HG03521 (cell line): ENCODE data around the gene AKAIN1.
A peak's percentile ranks its signal among the peaks of the same experiment; 100 is the strongest.

Source experiments
- ATAC-seq: cut with Tn5 transposase; IDR thresholded peaks from one replicate; pipeline ENCODE4 v1.9.1; 2021; ENCODE audit warnings: mild to moderate bottlenecking, moderate library complexity; ENCODE audit not compliant: unreplicated experiment

AKAIN1 gene, protein sequence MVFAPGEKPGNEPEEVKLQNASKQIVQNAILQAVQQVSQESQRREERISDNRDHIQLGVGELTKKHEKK

DNA sequence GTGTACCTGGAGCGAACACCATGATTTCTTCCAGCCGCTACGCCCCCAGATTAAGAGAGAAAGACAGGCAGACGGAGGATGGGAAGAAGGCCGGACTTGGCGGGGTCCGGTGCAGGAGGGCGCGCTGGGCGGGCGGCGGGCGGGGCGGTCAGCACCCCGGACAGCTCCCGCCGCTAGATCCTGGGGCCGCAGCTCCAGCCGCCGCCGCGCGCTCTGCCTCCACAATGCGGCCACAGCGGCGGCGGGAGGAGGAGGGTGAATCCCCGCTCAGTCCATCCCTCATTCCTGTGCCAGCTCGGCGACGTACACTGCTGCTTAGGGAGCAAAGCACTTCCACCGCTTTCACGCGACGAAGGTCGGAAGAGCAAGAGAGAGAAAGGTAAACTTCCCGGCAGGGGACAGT lies at the start of gene AKAIN1:
TSS of gene AKAIN1 (minus strand) at position 226 of the 403 bp plus-strand sequence. CDS start at position 22, 204 bp downstream.
- ATAC-seq, result peak; percentile 58

DNA sequence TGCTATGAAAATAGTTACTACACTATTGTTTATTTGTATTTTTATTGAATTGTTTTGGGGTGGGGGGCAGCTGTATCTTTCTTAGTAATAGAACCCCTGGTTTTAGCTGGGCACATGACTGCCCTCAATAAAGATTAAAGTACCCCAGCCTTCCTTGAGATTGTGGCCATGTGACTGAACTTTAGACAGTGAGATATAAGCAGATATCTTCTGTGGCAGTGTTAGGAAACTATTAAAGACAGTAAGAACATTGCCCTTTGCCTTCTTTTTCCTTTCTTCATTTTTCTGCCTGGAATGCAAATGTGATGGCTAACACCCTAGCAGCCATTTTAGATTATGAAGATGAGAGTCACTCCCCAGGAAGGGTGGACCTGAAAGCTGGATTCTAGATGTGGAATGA lies 47.9 kb upstream of the AKAIN1 start:
- no peak for ATAC-seq

DNA sequence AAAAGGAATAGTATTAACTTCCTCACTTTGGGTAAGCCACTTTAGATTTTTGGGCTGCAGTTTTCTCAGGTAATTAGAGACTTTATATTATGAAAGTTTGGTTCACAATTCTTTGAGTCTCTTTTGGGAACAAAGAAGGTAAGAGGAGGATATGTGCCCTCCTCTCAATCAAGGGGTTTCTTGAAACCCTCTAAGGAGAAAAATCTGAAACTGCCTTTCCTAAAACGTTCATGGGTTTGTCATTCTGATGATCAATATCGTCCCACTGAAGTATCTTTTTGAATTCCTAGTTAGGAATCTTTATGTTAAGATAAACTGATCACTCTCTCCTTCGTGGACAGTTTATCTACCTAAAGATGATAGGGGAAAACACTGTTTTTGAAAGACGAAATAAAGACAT lies 42.4 kb upstream of the AKAIN1 start:
- no peak for ATAC-seq

DNA sequence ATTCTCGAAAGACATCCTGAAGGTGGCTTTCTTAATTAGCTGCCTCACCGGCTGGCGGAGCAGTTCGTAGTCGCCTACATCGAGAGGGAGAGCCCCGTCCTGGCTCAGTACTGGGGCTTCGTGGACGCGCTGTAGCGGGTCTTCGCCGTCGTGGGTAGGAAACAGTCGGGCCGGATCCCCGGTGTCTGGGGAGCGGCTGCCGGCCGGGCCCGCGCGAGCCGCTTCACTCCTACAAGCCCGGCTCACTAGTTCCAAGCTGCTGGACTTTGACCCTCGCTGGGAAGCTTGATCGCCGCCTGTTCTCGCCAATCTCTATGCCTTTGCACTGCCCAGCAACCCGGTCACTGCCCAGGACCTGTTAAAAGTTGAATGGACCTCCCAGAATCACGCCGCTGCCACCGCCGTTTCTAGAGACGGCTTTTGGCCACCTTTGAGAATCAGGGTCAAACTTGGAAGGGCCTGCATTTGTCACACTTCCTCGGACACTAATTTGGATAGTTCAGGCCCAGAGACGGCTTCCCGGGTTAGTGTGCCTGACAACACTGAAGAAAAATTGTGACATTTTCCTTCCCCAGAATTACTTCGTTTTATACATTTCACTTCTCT lies 41.4 kb upstream of the AKAIN1 start:
- peak; percentile 42 for ATAC-seq

DNA sequence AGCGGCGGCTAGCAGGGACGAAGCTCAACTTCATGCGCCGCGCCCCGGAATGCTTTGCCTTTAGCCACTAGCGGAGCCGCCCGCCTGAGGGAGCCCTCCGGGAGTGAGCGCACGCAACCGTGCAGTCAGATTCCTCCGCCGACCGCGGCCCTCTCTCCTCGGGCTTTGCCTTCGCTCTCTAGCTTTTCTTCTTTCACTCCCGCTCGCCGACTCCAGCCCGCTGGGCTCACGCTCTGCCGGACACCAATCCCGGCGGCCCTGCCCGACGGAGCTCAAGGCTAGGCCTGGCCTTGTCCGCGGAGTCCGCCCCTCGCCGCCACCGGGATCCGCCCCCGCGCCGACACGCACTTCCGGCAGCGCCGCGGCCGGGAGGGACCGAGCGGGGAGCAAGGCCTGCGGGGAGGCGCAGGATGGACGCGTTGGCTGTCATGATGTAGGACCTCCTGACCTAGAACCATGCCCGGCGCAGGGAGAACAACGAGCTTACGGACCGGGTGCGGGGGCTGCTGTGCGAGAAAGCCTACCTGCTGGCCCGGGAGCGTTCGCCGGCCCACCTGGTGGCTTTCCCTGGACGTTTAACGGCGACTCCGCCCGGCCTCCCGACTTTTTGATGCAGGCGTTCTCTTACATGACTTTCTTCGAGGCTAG lies 40.8 kb upstream of the AKAIN1 start:
- ATAC-seq, result peak; percentile 91

DNA sequence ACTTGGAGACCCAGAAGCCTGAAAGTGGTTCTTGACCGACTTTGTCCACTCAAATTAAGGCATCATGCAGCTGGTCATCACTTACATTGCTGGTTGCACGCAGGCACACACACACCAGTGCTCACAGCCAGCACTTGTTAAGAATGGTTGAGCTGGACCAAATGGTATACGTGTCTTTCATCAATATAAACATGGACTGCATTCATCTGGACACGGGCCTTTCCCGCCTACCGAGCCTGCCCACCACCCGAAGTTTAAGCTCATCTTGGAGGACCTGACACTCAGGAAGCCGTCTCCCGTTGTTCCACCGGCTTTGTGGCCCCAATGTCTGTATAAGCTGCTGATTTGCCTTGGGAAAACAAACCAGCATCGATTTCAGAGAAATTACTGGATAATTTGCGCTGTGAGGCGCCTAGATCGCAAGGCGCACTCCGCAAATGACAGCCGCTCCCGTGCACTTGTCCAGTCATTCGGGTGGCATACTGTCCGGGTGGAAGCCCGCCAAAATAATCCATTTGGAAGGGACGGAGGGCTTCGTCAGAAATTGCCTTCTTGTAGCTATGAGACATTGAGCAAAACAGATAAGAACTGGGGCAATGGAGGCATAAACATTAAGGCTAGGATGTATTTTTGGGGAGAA lies 40.1 kb upstream of the AKAIN1 start:
- ATAC-seq, result peak; percentile 21

DNA sequence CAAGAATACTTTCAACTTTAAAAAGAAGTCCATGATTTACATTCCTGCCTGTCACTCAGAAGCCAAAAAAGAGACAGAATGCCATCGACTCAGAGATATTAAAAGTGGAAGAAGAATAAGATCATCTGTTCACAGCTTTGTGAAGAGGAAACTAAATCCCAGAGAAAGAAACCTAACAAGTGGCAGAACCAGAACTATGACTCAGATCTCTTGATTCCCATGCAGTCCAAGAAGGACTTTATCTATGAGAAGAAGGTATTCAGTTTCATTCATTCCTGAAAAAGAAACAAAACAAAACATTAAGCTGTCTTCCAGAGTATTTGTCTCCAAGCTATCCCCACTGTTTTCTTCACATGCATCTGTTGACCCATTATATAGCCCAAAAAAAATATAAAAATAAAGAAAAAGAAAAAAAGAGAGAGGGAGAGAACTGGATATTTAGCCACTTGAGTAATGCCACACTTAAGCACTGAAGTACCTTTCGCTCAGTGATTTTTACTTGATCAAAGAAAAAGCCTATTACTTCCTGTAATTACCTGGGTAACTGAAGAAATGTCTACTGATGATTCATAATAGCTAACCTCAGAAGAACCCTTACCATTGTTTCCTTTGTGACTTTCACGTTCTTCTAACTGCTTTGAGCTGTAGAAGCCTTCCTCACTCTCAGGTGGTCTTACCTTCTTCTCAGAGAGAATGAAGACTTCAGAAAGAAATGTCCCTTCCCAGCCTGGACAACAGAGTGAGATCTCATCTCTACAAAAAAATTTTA lies 17.7 kb upstream of the AKAIN1 start:
- no peak for ATAC-seq

DNA sequence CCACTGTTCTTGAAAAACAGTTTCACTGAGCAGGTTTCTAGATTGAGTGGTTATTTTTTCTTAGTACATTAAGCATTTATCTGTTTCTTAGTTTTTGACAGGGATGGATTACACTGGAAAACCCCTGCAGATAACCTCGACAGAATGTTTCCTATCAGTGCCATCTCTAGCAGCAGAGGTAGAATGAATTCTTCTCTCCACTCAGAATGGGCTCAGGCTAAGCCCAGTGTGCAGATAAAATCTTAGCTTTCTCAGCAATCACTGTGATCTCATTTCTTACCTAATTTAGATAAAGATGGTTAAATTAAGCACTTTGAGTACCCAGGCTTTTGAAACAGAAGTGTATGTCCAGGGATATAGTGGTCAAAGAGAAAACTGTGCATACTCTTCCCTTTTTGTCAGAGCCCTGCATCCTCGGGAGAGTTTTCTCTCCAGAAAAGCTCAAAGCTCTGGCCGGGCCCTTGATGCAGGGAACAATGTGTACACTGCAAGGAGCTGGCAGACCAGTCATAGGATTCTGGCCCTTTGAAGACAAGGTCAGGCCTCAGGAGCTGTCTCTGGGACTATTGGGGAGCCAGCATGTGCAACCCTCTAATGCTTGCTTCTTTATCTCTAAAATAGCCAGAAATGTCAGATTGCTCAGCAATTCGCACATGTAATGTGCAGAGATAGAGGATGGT lies 10.6 kb upstream of the AKAIN1 start:
- ATAC-seq, result no peak

DNA sequence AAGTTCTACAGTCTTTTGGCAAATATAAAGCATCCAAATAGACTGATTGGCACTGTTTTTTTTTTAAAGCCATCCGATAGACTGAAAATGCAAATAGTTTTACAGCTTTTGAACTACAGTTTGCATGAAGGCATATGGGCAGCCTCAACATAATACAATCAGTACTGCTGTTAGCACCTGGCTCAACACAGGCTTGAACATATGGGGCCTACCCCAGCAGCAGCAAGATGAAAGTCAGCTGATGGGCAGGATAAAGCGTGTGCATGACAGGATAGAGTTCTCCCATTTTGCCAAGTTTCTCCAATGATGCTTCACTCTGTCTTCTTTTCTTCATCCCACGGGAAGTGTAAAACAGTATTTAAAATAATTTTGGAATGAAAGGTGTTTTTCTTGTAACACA lies 1.3 kb upstream of the AKAIN1 start:
- no peak for ATAC-seq

DNA sequence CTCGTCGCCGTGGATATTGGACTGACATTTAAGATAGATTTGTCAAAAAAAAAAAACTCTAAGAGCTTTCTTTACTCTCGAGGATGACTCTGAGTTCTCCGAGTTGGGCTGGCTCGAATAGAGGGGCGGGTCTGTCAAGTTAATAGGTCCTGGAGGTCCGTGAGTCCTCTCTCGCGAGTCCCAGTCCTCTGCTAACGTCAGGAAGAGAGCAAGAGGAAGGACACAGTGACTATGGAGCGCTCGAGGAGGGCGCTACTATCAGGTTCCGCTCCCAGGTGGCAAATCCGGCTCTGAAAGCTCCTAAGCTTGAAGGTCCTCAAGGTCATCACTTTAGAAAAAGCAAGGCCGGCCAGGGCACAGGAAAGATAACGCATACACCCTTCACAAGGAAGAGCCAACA lies 404 bp upstream of the AKAIN1 start:
- no peak for ATAC-seq

DNA sequence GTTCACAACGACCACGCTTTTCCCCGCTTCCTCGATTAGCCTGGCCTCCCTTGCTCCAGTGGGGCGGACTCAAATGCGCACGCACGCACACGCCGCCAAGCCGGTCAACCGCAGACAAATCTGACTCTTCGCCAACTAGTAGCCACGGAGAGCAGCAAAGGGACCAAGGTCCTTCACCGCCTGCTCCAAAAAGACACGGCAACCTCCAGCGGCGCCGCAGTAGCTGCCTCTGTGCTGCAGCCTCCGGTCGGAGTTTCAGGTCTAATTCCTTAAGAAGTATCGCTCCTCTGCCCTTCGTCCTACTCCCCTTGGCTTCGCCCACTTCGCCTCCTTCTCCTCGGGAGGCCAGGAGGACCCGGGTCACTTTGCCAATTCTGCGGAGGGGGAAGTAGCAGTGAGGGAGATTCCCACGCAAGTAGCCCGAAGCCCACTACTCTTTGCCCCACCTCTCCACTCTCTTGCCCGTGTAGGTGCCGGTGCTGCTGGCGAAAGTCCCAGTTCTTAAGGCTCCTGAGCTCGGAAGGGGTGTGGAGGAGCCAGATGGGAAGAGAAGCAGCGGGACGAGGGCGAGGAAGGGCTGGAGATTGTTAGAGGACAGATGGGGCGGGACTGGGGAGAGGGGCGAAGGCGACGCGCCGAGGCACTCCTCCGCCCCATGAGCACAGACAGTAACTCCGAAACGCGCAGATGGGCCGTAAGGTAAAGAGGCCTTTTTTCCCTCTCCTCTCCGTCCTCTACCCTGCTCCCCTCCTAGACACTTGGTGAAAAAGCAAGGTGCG lies 615 bp downstream of the AKAIN1 start:
- no peak for ATAC-seq

DNA sequence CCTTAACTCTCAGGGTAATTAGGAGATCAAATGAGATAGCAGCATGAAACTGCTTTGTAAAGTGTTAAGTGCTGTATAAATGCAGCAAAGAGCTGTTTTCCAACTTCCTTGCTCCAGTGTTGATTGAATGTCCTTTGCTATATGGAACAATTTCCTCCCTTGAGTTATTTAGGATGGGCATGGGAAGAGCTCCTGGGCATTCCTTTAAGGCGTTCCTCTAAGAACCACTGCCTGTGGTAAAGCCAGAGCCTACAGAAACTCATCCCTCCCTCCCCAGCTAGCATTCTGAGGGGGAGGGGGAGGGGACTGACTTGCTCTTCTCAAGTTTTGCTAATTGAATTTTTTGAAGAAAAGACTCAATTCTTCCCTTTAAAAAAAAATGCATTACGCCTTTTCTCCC lies 1.4 kb downstream of the AKAIN1 start:
- no peak for ATAC-seq

DNA sequence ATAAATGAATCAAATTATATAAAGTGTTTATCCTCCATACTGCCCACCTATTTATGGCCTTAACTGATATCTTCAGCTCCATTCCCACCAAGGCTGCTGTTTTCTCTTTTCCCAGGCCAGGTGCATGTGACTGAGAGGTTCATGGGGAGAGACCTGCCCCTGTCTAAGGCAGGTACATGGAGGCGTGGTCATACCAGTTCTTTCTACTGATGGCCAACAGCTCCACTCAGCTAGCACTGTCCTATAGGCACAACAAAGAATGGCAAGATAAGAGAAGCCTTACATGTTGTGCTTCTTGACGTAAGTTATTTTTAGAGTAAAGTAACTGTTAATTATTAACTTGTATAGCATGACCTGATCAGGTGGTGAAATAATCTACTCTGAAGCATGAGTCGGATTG lies 16.8 kb downstream of the AKAIN1 start:
- ATAC-seq, result no peak

DNA sequence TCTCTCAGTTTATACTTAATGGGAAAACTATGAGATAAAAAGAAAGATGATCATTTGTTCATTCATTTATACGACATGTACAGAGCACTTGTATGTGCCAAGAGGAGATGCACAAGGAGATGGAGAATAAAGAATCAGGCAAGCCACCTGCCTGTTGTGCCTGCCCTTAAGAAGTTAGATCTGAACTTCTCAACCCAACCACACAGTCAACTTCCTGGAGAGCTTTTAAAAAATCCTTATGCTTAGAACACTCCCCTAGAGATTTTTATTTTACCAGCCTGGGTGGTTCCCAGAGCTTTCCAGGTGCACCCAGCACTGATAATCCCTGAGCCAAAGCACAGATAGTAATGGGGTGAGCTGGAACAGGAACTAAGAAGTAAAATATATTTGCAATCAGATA lies 18.5 kb downstream of the AKAIN1 start:
- no peak for ATAC-seq

DNA sequence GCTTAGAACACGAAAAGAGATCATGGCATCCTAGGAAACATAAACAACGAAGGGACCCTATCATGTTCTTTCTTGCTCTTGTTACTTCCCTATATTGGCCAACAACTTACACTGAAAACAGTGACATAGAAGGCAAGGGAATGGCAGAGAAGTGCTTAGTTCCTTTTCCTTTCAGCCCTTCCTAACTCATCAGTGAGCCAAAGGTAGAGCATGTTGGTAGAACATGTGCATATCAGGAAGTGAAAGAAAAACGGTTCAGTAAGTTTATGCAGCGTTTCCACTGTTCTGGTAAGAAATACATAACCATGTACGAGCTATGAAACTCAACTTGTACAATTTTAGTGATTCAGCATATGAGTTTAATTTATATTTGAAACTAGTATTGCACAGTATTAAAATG lies 21.7 kb downstream of the AKAIN1 start:
- ATAC-seq, result peak; percentile 58

DNA sequence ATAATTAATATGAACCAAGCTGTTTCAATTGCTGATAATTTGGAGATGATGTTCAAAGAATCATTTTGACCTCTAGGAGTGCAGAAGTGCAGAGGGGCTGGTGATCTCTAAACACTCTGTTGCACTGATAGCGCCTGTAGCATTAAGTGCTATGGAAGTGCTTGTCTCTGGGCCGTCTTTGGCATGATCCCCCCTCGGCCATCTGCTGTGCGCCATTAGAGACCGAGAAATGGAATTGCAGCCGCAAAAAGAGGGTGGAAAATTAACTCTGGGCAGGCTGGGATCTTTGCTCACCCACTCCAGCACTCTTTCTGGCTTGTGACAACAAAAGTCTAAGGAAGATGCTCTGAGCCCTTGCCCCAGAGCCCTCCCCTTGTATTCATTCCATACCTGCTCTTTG lies 23.4 kb downstream of the AKAIN1 start:
- no peak for ATAC-seq

DNA sequence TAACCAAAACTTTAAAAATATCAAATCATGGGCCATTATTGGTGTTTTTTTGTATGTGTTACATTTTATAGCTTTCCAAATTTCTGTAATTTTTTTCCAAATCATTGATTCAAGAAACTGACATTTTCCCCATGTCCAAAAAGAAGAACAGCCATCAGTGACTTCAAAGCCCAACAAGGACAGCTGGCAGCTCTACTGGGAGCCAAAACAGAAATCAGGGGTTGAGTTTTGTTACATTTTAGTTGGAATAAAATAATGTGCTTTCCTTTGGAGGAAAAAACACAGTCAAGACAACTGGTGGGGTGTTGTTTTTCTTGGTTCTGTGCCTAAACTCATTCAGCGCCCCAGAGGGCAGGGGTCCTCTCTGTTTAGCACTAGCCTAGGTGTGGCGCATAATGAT lies 23.8 kb downstream of the AKAIN1 start:
- no peak for ATAC-seq

DNA sequence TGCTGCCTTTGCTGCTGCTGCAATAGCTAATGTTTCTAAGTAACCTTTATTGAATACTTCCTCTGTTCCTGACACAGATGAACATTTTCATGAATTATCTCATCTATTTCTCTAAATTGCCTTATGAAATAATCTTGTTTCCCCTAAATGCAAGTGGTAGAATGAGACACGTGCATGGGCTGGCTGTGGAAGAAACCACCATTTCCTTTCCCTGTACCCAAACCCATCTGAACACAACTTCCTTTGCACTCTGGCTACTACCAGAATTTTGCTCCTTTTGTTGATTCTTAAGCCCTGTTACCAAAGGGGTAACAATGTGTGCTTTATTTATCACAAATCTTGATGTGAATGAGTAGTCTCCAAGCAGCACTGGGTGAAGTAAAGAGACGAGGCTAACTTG lies 29.2 kb downstream of the AKAIN1 start:
- ATAC-seq, result no peak

DNA sequence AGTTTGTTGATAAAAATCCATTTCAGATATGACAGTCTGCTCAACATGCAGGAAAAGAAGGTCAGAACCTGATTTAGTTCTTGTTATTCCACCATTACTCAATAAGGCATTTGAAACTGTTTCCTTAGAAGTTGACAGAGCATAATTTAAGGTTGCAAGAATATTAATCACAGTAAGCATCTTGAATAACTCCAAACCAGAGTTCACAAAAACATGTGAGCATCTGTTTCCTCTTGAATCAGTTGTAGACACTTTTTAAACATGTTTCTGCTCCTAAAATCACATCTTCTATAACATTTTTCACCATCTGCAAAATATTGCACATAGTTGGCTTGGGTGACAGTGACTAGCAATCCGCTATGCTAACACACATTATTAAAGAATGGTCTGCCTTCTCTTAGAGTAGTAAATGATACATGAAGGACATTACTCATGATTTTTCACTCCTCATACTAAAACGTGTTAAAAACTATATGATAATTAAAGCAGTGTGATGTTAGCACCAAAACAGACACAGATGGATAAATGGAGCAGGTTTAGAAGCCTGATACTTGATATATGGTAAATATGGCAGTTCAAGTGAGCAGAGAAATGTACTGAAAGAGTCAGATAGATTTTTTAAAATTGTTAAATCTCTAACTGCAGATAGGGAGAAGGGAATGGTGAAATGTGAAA lies 30.3 kb downstream of the AKAIN1 start:
- no peak for ATAC-seq

DNA sequence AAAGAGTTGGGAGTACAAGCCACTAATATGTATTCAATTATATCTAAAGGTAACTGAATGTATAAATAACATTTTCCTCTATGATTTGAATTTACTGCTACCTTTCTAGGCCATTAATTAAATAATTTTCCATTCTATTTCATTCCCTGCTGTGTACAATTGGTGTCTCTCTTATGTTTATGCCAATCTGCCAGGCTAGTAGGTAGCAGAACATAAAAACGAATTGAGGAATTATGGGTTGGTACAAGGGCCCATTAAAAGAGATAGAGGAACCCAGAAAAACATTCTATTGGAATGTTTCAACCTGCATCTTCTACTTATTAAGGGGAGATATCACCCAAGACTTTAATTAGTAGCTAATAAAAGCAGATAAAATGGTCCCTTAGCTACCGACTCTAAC lies 32.2 kb downstream of the AKAIN1 start:
- ATAC-seq, result no peak
